Left lung (tissue), 10 donors: ENCODE measurements around the gene DDHD1. TPM values are rescaled to one million over a fixed set of nuclear protein-coding genes. Genes with fewer than 3 reads are reported as not detected.

ENCODE experiments used
- ATAC-seq: fragments of 200-7000 bp; cut with Tn5 transposase; one replicate; pipeline ENCODE4 v1.9.1; 2020; ENCODE audit warnings: moderate library complexity
- DNase-seq, 4 donors: peaks; one replicate each; pipeline ENCODE4 v3.0.0-alpha.2; 2013 to 2020
- H3K27ac ChIP-seq, 2 donors: fragments of 200-600 bp; sonication (generic) in 1 of 2; one replicate each; pipeline versions ENCODE4 v1.5.0 to v1.8.0; 2020 to 2021
- H3K27me3 ChIP-seq, 2 donors: fragments of 200-600 bp; sonication (generic) in 1 of 2; one replicate each; pipeline versions ENCODE4 v1.5.0 to v1.8.0; 2020 to 2021
- H3K36me3 ChIP-seq, 2 donors: fragments of 200-600 bp; sonication (generic) in 1 of 2; one replicate each; pipeline versions ENCODE4 v1.5.0 to v1.8.0; 2020 to 2021
- H3K4me1 ChIP-seq, 2 donors: fragments of 200-600 bp; one replicate each; pipeline ENCODE4 v1.8.0; 2021
- H3K4me3 ChIP-seq, 2 donors: fragments of 200-600 bp; sonication (generic) in 1 of 2; one replicate each; pipeline versions ENCODE4 v1.5.0 to v1.8.0; 2020 to 2021; ENCODE audit warnings: mild to moderate bottlenecking in 1 of 2
- H3K9me3 ChIP-seq, 2 donors: fragments of 200-600 bp; sonication (generic) in 1 of 2; one replicate each; pipeline versions ENCODE4 v1.5.0 to v1.8.0; 2020 to 2021
- intact Hi-C, 2 donors: fragments of 100-400 bp; cut with DNase I; formaldehyde crosslinking; loops; one replicate each; pipeline versions ENCODE4 v1.11.2 to v1.14.2; 2022
- polyA plus RNA-seq, 6 donors: library from polyadenylated mRNA; unstranded; fragments of 120-200 nt; gene quantifications; one replicate each; pipeline ENCODE4 v1.2.1, GENCODE V29; 2013; ENCODE audit not compliant: insufficient read length in 6 of 6
- total RNA-seq, 2 donors: library from RNA; stranded (reverse); fragmentation: NEBNext Ultra II Directional; extraction: Animal tissue kit (Norgen Biotek cat#: 25700); gene quantifications; one replicate each; pipeline ENCODE4 v1.2.1, GENCODE V29; 2021
- TF ChIP-seq, protein P1 (sequence below), 2 donors: fragments of 200-600 bp; sonication (generic) in 1 of 2; IDR thresholded peaks; one replicate each; pipeline versions ENCODE4 v1.5.0 to v1.8.0; 2021; ENCODE audit warnings: antibody characterized with exemption in 2 of 2
- donor health status: DM: no; HTN: yes; CAD: no.
- donor health status: DM: no; HTN: no; CAD: no.

The DDHD1 gene
- total and polyA plus RNA-seq, 8 donors: 13.2 to 22.7 (median 21.1) TPM

DNA sequence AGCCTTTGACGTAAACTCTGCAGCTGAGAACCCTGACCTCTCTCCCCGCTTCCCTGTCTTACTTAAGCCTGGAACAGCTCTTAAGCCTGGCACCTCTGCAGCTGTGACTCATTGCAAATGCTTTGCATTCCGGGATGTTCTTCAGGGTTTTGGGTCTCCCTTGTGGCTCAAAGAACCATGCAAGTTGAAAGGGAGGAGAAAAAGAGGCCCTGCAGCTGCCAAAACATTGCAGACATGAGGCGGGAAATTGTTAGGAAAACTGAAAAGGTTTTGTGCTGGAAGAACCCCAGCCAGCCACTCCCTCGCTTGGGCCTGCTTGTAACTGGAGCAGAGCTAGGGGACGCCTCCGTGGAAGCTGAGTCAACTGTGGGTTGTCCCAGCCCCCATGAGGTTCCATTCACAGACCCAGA lies 142.1 kb downstream of the DDHD1 start:
- no peaks in the 10 kb centered on the region for H3K36me3 ChIP-seq
- H3K4me3 ChIP-seq: no peak overlapping the region
- intact Hi-C loops: no loop called here
- peak overlapping the region; percentile 28 to 30 for H3K27ac ChIP-seq
- peak; percentile 91 for ATAC-seq
- TF ChIP-seq, protein P1, sequence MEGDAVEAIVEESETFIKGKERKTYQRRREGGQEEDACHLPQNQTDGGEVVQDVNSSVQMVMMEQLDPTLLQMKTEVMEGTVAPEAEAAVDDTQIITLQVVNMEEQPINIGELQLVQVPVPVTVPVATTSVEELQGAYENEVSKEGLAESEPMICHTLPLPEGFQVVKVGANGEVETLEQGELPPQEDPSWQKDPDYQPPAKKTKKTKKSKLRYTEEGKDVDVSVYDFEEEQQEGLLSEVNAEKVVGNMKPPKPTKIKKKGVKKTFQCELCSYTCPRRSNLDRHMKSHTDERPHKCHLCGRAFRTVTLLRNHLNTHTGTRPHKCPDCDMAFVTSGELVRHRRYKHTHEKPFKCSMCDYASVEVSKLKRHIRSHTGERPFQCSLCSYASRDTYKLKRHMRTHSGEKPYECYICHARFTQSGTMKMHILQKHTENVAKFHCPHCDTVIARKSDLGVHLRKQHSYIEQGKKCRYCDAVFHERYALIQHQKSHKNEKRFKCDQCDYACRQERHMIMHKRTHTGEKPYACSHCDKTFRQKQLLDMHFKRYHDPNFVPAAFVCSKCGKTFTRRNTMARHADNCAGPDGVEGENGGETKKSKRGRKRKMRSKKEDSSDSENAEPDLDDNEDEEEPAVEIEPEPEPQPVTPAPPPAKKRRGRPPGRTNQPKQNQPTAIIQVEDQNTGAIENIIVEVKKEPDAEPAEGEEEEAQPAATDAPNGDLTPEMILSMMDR (IDR thresholded peaks at IDR 0.05): no peak
- H3K4me1 ChIP-seq: no peaks in the 10 kb centered on the region
- H3K9me3 ChIP-seq: no peaks in the 10 kb centered on the region
- H3K27me3 ChIP-seq: no peaks in the 10 kb centered on the region
- DNase-seq: peak in 3 of 4 donors; percentile 29 to 57 (median 36)

DNA sequence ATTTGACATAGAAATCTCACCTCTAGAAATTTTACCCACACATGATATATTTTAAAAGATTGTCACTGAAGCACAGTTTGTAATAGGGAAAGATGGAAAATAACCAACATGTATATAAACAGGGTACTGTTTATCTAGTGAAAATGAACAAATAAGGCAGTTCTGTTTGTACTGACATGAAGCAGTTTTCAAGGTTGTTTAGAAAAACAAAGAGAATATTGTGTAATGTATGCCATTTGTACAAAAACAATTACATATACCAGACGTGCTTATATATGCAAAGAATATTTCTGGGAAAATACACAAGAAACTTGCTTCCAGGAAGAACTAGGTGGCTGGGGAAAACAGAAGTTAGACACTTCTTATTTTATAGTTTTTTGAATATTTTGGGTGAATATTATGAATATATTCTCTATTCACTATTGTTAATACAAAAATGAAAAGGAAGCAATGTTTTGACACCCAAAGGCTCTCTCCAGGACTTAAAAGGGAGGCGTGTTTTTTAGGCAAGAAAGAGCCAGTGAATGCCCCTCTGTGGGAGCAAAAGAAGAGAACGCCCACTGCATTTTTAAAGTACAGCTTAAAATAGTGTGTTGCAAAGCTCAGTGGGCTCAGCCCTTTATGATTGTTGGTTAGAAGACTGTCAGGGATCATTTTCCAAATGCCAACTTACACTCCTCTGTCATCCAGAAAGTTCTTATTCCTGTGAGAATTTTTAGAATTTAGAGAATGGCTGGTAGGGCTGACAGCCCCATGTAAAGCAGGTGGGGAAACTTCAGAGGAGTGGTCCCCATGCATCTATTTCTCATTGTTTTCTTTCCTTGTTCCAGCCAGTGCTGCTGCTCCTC lies 142.7 kb downstream of the DDHD1 start:
- intact Hi-C loops: no loop called here
- H3K27me3 ChIP-seq: no peaks in the 10 kb centered on the region
- H3K9me3 ChIP-seq: no peaks in the 10 kb centered on the region
- TF ChIP-seq, protein P1 (IDR thresholded peaks at IDR 0.05): no peak
- DNase-seq: no peak
- H3K27ac ChIP-seq: peak overlapping the region; percentile 23 to 34
- H3K4me1 ChIP-seq: no peaks in the 10 kb centered on the region
- H3K36me3 ChIP-seq: no peaks in the 10 kb centered on the region
- H3K4me3 ChIP-seq: no peak overlapping the region
- ATAC-seq: no peak

DNA sequence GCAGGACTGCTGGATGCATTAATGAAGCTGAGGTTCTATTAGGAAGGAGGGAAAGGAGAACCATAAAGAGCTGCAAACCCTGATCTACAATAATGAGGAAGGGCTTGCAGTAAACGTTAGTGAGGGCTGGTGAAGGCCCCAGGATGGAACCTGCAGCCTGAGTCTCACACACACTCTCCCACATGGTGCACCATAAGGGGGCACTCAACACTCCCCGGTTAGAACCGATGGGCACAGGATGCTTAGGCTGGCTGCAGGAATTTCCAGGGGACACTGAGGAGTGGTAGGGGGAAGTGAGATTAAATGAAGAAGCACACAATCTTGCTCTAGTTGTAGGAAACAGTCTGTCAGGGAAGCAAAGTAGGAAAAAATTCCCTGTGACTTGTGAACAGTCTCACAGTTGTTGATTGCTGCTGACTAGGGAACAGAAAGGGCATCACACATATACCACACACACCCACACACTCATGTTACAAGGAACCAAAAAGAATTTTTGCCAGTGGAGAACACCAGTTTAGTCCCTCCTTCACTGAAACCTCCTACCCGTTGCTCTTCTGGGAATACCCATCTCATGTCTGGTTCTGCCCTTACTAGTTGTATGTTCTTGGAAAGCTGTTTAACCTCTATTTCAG lies 146.1 kb downstream of the DDHD1 start:
- H3K4me1 ChIP-seq: no peaks in the 10 kb centered on the region
- intact Hi-C loops: no loop called here
- H3K36me3 ChIP-seq: no peaks in the 10 kb centered on the region
- TF ChIP-seq, protein P1 (IDR thresholded peaks at IDR 0.05): no peak
- DNase-seq (no peak), ATAC-seq (no peak)
- no peak overlapping the region for H3K27ac ChIP-seq
- no peak overlapping the region for H3K4me3 ChIP-seq
- H3K27me3 ChIP-seq: no peaks in the 10 kb centered on the region
- H3K9me3 ChIP-seq: no peaks in the 10 kb centered on the region

DNA sequence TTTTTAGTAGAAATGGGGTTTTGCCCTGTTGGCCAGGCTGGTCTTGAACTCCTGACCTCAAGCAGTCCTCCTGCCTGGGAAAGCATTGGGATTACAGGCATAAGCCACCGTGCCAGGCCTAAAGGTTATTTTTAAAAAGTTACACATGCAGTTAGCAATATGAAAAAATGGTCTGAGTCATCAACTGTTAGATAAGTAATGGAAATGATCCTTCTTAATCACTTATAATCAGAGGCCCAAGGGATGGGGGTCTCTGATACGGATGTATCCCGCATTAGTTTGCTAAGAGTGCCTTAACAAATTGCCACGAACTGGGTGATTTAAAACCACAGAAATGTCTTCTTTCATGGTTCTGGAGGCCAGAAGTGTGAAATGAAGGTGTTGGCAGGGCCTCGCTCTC lies 148.1 kb downstream of the DDHD1 start:
- no peaks in the 10 kb centered on the region for H3K36me3 ChIP-seq
- no peaks in the 10 kb centered on the region for H3K9me3 ChIP-seq
- no peak overlapping the region for H3K27ac ChIP-seq
- H3K27me3 ChIP-seq: no peaks in the 10 kb centered on the region
- no peaks in the 10 kb centered on the region for H3K4me1 ChIP-seq
- no peak for DNase-seq
- no peak overlapping the region for H3K4me3 ChIP-seq
- TF ChIP-seq, protein P1 (IDR thresholded peaks at IDR 0.05): no peak
- no peak for ATAC-seq
- intact Hi-C loops: no loop called here

DNA sequence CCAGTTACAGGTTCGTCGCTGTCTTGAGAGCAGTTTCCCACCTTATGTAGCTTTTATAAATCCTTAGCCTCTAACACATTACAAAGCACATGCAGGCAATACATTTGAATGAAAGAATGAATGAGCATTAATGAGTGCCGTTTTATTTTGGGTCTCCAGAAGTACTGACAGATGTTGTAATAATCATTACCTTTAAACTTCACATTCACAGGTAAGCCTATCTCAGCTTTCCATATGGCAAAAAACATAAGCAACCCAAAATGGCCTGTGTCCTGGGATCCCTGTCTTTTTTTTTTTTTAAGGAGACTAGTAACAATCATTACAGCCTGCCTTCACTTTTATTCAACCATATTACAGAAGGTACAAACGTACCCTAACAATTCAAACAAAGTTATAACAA lies 149.3 kb downstream of the DDHD1 start:
- intact Hi-C loops: no loop called here
- Histone ChIP-seq H3K9me3 (no peaks in the 10 kb centered on the region), H3K4me3 (no peak overlapping the region), H3K36me3 (no peaks in the 10 kb centered on the region), H3K27me3 (no peaks in the 10 kb centered on the region), H3K4me1 (no peaks in the 10 kb centered on the region), H3K27ac (no peak overlapping the region)
- no peak for ATAC-seq
- no peak for DNase-seq
- TF ChIP-seq, protein P1 (IDR thresholded peaks at IDR 0.05): no peak
